ENCODE data around the gene DENND5A.
"Not testable (repeated sequence)": the region's sequence is repeated elsewhere in the genome, so short reads cannot be mapped to it uniquely, and the experiment has no call there.

DENND5A gene

GRCh38 chr11:9097186-9097943 is 167.8 kb downstream of the DENND5A start:
- not testable (repeated sequence) for DNase-seq (ENCODE audit: low read depth in 2 of 2)

GRCh38 chr11:9096427-9096826 is 168.7 kb downstream of the DENND5A start:
- DNase-seq (ENCODE audit: low read depth in 2 of 2) = no peak

- DNase-seq (ENCODE audit: low read depth in 2 of 2) = no peak
These were observed 169.7 kb downstream of the DENND5A start for GRCh38 chr11:9095421-9095820.

- DNase-seq (ENCODE audit: low read depth in 2 of 2) = no peak
These were observed 170.7 kb downstream of the DENND5A start for GRCh38 chr11:9094420-9094819.

- no peak for DNase-seq (ENCODE audit: low read depth in 2 of 2)
These were observed 172.0 kb downstream of the DENND5A start for GRCh38 chr11:9092853-9093778.

GRCh38 chr11:9092072-9092471 is 173.1 kb downstream of the DENND5A start:
- DNase-seq (ENCODE audit: low read depth in 2 of 2) = no peak

DNA sequence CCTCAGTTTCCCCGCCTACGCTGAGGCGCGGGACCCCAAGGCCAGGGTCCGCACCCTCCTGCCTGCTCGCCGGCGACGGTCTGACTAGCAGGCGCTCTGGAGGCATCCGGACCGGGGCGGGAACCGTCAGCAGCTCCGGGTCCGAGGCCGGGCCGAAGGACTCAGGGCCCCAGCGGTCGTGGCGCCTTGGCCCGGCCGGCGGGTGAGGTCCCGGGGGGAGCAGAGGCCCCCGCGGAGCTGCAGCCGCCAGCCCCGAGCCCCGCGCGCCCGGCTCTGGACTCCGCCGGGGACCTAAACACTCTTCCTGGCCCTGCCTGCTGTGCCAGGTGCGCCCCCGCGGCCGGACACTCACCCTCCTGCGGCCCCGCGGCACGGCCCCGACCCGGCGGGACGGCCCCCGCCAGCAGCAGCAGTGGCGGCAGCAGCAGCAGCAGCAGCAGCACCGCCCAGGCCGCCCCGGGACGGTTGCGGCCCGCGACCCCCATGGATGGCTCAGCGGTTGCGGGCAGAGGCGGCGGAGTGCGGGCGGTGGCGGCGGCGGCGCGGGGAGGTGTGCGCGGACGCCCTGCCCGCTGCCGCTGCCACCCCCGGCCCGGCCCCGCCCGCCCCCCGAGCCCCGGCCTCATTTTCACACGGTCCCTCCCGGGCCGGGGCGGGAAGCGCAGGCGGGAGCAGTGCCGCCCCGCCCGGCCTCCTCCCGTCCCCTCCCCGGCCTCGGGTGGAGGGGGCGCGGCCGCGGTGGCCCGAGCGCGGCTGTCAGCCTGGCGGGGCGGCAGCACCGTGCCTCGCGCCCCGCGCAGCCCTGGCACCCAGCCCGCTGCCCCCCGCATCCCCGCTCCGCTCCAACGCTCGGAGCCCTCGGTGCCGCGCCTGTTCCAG is 173.9 kb downstream of the DENND5A start, which contains the start of gene SCUBE2:
Gene SCUBE2, minus strand, starts transcription at position 556 of the 879 bp plus-strand sequence. Its CDS starts 71 bp downstream, at position 485.
- no peak for DNase-seq (ENCODE audit: low read depth in 2 of 2)

DNA sequence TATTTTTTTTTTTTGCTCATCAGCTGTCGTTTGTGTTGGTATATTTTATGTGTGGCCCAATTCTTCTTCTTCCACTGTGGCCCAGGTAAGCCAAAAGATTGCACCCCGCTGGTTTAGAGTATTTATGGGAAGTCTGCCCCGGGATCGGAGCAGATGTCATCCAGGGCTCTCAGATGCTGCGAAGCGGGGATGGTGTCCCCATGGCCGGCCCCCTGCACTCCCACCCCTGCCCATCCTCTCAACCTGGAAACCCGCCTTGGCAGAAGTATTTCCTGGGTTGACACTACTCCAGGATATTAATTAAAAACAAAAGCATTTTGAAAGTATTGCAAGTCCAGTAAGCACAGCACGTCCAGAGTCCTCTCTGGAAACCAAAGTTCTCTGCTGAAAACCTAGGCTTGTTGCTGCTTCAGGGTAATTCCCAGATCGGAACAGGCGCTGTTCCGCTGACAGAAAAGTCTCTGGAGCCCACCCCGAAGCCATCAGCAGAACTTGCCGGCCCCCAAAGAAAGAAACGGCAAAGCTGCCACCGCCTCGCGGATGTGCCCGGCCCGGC is 174.6 kb downstream of the DENND5A start:
- DNase-seq (ENCODE audit: low read depth in 2 of 2) = no peak

DNA sequence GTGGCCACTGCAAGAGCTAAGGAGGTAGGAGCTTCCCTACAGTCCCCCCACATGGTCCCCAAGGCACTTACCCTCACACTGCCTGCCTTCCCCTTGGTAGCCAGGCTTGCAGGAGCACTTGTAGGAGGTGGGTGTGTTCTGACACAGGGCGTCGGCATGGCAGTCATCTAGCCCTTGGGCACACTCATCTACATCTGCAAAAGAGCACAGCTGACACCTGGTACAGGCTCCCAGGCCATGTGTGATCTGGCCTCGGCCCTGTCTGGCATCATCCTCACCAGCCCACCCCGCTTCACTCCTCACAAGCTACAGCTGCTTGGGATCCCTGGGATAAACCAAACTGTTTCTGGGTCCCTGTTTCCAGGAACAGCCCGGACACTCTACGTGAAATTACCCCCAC is 175.5 kb downstream of the DENND5A start:
- DNase-seq (ENCODE audit: low read depth in 2 of 2) = no peak

DNA sequence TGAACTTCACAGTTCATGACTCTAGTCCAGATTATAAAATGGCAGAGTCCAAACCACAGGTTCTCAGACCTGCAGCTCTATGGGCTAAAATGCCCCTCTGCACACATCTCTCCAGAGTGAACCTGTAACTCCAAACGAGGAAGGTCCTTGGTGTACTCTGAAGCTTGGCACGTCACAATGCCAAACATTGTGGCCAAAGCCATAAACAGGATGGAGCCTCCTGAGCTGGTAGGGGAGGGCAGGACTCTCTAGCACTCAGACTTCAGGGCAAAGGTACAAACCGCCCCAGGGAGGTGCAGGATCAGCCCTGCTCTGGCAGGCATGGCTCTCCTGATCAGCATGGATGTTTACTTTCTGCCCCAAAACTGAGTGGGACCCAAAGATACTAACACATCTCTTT is 176.1 kb downstream of the DENND5A start:
- no peak for DNase-seq (ENCODE audit: low read depth in 2 of 2)

Measured in activated CD4-positive, alpha-beta T cell treated with anti-CD3 and anti-CD28 coated beads for 24 hours (primary cell).